SW480 (cell line): ENCODE measurements around the gene RNF4.
"Not testable (repeated sequence)": the region's sequence is repeated elsewhere in the genome, so short reads cannot be mapped to it uniquely, and the experiment has no call there.

ENCODE experiments used
- DNase-seq: peaks from one replicate; pipeline ENCODE4 v3.0.0-alpha.2; 2016; ENCODE audit warnings: low spot score

The RNF4 gene

DNA sequence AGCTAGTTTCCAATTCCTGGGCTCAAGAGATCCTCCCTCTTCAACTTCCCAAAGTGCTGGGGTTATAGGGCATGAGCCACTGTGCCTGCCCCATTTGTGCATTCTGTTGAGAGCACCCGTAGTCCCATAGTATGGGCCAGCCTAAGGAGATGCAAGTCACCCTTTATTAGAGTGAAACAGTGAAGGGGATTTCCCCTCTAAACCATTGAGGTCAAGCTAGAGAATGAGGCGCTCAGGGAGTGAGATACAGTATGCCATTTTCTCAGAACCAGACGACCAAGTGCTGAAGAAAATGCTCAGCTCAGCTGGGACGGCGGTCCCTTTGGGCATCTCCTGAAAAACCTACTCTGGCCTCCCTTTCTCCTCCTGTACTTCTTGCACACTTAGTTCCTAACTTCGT, 18.7 kb downstream of the RNF4 start:
- DNase-seq = no peak

DNA sequence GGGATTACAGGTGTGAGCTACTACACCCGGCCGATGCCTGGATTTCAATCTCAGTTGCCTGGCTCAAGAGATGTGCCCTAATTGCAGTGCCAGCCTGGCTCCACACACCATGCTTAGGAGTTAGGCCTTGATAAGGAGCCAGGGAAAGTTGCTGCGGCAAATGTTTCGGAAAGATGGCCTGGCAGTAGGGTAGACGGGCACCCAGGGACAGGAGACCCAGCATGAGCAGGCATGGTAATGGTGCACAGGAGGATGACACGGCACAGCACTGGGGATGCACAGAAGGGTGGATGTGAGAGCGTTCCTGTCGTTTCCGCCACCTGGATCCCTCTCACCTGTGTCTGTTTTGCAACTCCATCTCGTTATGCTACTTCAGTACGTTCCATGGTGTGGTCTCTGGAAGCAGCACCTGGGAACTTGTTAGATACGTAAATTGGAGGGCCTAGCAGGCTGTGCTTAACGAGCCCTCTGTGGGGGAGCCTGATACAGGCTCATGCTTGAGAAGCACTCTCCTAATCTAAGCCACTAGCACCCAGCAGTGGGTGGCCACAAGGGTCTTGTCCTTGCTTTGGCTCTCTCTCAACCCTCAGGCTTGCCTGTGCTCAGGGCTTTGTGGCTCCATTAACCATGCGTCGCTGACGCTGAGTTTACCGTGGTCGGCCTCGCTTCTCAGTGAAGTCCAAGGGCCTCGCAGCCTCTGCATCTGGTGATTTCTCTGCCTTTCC, 20.3 kb downstream of the RNF4 start:
- no peak for DNase-seq

DNA sequence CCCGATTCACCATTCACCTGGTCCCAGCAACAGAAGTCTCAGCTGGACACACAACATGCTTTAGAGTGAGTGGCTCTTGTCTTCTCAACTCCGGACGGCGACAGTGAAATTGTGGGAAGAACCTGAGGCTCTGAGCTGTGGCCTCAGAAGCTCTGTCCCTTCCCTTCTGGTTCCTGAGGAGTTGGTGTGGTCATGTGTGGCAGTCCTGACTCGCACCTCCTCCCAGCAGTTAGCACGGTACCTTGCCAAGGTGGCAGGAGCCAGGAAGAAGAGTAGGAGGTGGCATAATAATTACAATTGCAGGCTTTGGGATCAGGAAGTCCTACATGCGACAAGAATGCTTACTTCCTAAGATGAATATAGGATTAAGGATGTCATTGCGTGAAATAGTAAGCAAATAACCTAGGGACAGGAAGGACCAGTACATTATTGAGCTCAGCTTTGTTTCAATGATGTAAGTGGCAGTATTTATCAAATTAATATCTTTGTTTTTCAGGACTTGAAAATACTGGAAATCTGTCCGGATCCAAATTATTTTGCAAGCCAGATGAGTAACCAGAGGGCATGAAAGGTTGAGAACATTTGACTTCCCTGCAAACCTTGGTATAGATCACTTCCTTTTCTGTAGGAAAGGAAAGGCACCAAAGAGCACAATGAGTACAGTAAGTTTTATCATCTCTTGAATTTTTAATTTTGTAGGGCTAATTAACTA, 21.1 kb downstream of the RNF4 start:
- DNase-seq = no peak

DNA sequence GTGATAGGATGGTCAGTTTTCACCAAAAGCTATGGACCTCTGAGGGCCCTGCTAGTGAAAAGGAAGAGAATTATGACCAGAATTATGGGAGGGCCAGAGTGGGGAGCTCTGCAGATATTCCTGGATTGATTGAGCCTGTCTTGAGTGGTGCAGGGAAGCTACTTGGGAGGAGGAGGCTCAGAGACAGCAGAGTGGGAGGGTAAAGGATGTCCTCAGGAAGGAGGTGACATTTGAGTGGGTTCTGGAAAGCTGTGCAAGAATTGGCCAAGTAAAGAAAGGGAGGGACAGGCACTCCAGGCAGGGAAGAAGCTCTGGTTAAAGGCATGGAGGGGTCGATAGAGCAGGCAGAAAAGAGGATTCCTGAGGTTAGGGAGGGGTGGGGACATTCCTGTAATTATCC, 24.1 kb downstream of the RNF4 start:
- no peak for DNase-seq

DNA sequence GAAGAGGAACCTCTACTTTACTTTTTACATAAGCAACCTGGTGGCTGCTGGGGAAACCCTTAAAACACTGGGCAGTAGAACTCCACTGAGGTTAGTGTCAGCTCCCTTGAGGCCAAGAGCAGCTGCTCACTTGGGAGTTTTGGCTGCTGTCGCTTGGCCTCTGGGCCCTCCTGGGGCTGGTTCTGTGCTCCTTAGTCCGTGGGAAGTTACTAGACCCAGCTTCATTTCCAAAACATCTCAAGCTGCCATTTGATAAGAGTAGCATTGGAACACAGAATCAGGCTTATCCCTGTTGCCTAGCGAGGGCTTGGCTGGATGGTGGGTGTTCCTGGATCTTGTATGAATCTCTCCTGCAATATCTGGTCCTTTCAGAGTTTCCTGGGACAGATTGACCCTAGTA, 26.1 kb downstream of the RNF4 start:
- DNase-seq = no peak

DNA sequence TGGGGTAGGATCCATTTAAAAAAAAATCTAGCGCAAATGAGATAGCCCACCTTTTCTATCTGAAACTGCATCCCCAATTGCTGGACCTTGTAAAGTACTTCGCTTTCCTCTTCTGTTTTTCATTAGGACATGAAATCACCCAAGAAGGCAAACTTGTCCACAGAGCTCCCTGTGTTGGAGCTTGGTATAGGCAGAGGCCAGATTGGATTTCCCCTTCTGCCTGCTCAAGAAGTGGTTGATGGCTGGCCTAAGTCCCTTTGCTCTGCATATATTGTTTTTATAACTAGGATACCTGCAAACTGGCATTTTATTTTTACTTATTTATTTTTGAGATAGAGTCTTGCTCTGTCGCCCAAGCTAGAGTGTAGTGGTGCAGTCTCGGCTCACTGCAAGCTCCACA, 28.4 kb downstream of the RNF4 start:
- DNase-seq = no peak

DNA sequence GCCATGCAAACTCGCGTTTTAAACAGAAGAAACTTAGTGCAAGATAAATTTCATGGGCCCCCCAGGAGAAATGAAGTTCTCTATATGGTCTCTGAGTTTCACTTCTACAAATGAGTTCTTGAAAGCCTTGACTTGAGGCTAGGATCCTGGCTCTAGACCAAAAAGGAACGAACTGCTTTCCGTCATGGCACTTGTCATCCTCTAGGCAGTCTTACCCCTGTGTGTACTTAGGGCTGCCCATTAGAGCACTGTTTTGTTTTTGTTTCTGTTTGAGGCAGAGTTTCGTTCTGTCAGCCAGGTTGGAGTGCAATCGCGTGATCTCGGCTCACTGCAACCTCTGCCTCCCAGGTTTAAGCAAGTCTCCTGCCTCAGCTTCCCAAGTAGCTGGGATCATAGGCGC, 29.0 kb downstream of the RNF4 start:
- DNase-seq = no peak

DNA sequence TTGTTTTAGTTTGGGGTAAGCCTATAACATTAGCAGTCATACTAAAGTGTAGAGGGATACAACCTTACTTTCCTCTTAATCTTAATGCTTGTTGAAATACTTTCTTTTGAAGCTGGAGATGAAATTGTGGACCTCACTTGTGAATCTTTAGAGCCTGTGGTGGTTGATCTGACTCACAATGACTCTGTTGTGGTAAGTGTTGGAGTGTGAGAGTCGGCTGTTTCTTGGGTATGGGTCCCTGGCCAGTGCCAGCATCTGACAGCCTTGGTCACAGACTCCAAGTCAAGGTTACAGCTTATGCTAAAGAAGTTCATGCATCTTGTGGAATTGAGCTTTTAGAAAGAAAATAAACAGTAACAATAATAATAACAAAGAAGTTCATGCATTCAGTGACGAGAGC, 31.6 kb downstream of the RNF4 start:
- DNase-seq = no peak

DNA sequence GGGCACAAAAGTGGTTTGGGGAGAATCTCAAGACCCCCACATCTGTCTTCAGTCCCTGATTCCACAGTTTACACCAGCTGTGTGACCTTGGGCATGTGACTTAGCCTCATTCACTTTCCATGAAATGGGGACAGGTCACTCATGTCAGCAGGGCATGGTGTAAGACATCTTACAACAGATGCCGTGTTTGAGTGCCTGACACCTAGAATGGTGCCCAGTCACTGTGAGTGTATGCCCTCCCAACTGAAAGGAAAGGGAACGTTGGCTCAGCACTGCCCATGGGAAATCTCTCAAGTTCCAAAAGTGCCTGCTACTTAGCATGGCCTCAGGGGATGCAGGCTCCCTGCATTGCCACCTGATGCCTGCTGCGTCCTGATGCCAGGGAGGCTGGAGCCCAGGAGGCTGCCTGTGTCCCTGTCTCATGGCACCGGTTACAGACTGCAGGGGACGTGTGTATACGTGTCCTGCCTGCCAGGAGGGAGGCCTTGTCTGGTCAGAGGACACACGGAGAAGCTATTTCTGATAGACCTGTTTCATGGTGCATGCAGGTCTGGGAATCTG, 32.2 kb downstream of the RNF4 start:
- no peak for DNase-seq

DNA sequence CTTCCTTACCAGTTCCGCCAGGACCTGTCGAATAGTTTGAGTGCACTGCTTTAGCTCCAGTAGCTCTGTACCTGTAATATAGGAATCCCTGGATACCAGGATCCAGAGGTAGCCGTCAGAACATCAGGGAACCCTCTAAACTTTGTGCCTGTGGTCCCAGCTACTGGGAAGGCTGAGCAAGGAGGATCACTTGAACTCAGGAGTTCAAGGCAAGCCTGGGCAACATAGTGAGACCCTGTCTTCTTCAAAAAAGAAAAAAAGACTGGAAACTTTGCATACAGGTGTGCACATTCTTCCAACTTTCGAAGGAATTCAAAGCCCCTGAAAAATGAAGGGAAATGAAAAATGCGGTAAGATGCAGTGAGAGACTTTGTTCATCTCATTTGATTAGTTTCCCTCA, 34.9 kb downstream of the RNF4 start:
- DNase-seq = no peak

DNA sequence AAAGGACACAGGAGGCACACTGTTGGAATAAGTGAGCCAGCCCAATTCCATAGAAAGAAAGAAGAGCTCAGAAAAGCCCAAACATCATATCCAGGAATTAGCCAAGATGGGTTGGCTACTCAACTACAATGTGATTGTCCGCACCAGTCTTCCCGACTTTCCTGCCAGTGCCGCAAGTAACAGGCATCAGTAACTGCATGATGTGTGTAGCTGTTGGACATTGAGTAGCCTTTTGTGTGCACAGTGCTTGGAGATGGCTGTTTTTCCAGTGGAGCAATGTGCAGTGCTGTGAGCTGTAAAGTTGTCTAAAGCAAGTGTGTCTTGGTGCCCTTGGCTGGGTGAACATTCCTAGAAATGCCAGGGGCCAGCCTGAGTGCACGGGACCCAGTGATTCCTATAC, 38.4 kb downstream of the RNF4 start:
- no peak for DNase-seq

DNA sequence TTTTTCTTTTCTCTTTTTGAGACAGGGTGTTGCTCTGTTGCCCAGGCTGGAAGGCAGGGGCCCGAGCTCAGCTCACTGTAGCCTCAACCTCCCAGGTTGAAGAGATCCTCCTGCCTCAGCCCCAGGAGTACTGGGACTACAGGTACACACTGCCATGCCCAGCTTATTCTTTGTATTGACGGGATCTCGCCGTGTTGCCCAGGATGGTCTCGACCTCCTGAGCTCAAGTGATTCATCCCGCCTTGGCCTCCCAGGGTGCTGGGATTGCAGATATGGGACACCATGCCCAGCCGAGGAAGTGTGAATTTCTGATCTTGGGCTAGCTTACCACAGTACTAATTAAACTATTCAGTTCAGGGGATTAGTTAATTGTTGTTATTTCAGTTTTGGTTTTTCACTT, 38.9 kb downstream of the RNF4 start:
- DNase-seq = no peak

DNA sequence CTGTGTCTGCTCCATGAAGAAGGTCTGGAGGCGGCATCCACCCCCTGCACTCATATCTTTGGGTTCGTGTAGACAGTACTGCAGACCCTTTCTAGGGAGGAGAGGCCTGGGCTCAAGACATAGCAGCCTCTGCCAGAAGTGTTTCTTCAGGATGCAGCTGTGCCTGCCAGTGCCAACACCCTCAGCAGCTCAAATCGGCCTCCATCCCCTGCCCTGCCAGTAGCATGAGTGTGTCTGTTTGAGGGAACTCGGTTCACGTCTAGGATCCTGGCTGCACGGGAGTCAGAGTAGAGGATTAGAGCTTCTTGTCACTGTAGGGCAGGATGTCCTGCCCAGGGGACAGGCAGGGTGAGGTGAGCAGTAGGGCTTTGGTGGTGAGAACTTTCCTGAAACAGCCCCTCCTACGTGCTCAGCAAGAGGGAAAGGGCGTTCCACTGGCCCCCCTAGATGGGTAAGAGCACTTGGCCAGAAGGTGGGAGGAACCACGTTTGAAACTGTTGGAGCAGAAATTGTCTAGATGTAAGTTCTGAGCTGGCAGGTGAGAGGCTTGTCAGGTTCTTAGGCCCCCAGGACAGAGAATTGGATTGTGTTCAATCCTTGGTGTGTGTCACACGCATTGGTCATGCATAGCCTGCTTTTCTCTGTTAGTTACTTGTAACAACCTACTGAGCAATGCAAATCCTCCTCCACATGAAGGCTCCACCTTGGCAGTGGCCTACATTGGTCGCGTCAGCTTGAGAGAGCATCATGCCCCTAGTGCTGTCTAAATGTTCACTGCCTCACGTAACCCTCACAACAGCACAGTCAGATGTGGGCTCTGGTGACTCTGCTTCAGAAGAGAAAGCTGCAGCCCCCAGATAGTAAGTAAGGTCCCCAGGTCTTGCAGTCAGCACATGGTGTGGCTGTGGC, 41.7 kb downstream of the RNF4 start:
- DNase-seq = no peak

DNA sequence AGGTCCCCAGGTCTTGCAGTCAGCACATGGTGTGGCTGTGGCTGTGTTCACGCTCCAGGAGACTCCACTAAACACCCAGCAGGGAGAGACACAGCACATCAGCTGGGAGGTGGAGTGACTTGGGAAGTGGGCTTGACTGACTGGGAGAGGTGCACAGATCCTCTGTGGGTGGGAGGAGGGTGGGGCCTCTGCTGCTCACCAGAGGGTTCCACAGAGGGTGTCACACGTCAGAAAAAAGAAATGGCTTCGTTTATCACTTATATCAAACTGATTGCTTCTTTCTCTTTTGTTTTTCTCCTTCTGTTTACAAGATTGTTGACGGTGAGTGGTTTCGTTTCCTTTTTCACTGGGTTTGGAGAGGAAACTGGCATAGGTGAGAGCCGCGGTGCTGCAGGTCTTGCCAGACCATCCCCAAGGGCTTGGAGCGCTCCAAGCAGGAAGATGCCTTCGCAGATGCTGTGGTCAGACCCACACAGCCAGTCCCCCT, 42.8 kb downstream of the RNF4 start:
- no peak for DNase-seq

DNA sequence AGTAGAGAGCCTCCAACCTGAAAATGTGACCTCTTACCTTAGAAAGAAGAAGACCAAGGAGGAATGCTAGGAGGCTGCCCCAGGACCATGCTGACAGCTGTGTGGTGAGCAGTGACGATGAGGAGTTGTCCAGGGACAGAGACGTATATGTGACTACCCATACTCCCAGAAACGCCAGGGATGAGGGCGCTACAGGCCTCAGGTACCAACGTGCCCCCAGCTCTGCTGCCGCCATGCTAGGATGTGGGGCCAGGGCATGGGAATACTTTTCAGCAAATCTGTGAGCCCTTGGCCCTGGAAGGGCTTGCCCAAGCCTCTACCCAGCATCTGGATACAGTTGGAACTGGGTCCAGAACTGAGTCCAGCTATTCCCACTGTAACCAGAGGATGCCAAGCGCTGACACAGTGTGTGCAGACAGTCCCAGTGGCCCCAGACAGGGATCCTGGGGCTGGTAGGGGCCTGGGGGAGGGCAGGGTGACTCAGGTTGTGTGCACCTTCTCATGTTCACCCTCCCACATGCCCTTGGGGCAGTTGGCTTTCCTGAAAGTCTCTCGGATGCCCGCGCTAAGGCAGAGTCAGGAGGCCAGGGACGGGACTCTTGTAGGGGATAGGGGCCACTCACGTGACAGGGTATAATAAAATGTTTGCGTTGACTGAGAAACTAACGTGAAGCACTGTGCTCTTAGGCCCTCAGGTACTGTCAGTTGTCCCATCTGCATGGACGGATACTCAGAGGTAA, 43.7 kb downstream of the RNF4 start:
- DNase-seq = no peak

DNA sequence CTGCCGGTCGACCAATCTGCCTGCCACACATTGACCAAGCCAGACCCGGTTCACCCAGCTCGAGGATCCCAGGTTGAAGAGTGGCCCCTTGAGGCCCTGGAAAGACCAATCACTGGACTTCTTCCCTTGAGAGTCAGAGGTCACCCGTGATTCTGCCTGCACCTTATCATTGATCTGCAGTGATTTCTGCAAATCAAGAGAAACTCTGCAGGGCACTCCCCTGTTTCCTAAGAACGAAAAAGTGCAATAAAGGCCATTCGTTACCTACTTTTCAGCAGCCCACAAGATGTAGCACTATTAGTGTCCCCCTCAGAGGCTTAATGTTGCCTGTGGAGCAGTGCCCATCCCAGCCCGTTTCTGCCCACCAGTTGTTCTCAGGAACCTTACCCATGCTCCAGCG, 45.3 kb downstream of the RNF4 start:
- not testable (repeated sequence) for DNase-seq

DNA sequence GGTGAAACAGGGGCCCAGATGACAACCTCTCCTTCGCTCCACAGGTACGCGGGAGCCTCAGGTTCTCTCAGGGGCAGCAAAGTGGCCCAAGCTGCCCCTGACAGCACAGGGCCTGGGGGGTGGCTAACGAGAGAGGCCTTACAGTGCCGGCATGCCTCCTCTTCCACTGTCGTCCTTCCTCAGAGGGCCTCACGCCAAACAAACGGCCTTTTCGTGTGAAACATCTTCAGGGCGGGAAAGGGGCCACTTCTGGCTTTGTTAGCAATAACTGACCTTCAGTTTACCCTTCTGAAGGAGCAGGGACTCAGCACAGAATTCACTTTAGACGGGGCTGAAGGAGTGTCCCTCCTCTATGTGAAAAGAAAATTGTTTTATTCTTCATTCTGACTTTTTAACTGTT, 46.0 kb downstream of the RNF4 start:
- not testable (repeated sequence) for DNase-seq

DNA sequence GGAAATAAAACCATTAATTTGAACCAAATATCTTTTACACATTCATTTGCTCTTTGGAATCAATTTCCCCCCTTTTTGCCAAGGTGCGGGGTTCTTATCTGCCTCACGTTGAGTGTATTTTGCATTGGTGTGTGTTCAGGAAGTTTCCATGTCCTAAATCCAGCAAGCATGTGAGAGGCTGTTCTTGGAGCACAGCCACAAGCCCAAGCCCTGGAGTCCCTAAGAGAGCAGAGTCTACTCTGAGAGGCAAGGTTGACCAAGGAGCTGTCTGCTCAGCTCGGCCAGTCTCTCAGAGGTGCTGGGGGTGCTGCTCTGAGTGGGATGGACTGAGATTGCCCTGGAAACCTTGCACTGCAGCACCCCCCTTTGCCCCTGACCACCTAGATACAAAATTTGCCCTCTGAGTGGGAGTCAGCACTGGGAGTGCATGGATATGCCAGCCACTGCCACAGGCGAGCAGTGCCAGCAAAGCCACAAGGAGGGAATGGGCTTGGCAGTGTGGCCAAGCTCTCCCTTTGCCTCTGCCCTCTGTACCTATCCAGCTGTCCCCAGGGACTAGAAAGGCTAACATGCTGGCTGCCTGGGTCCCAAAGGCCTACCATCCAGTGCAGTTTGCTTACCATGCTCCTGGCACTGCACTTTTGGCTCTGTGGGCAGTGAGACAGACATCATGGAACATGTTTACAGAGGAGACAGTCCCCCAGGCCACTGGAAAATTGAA, 47.1 kb downstream of the RNF4 start:
- DNase-seq = no peak

DNA sequence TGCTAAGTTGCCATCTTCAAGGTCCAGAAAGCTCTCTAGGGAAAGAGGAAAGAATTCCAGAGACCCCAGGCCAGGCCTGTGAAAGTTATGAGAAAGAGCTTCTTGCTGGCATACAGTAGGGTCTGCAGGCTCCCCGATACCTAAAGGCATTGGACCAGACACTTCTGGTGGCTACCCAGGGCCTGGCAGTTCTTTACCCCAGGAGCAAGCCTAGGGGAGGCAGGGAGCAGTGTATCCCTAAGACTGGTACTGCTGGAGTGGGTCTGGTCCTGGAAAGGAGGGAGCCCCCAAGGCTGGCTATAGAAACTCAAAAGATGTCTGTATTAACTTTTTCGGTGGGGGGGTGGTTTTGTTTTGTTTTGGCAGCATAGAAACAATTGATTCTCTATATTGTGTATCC, 47.7 kb downstream of the RNF4 start:
- no peak for DNase-seq

DNA sequence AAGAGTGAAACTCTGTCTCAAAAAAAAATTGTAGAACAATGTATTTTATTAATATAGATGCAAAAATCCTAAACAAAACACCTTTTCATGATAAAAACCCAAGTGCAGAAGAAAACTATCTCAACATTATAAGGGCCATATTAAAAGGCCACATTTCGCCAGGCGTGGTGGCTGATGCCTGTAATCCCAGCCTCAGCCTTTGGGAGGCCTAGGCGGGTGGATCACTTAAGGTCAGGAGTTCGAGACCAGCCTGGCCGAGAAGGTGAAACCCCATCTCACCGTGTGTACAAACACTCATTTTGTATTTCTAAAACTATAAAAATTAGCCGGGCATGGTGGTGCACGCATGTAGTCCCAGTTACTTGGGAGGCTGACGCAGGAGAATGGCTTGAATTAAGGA, 57.7 kb downstream of the RNF4 start:
- no peak for DNase-seq

DNA sequence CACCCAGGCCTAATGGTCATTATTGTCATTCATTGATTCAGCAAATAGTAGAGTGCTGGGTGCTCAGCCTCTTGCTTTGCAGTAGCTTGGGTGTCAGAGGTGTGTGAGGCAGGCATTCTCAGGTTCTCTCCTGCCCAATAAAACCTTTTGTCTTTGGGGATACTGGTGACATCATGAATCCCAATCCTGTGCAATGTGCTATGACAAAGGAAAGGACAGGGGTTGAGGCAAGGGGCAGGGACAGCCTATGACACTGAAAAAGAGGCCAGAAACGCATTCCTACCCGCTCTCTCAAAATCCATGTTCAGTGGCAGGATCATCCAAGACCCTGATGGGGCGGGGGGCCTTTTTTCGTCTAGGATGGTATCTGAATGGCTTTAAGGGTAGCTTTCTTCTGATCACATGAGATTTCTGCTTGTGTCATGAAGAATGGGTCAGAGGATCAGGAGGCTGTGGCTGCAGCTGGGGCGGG, 66.0 kb downstream of the RNF4 start:
- DNase-seq = peak; percentile 14
